Keratinocyte (primary cell): ENCODE measurements around the gene F2. TPM values are rescaled to one million over a fixed set of nuclear protein-coding genes. Genes with fewer than 3 reads are reported as not detected.

Source experiments
- DNase-seq: peaks from one replicate; pipeline ENCODE4 v3.0.0-alpha.2; 2011; ENCODE audit warnings: low read depth, missing footprints, low spot score
- FAIRE-seq: peaks from 2 replicates; lab custom pipeline; 2011; peaks lifted over from hg19 to GRCh38; lab: Jason Lieb, UNC
- H2AFZ ChIP-seq: 2 replicates; pipeline ENCODE4 v1.6.0; 2012; ENCODE audit warnings: low read length, control low read depth, inconsistent platforms; ENCODE audit not compliant: control insufficient read depth
- H3K27ac ChIP-seq: 2 replicates; pipeline ENCODE4 v1.5.1; 2011; ENCODE audit warnings: low read length; ENCODE audit not compliant: control insufficient read depth, insufficient read depth
- H3K27me3 ChIP-seq: 3 replicates; pipeline ENCODE4 v1.6.0; 2011; ENCODE audit warnings: low read length; ENCODE audit not compliant: control insufficient read depth, insufficient read depth; ENCODE audit errors: extremely low read depth
- H3K36me3 ChIP-seq, 2 experiments: 2 replicates in 1 of 2; 3 replicates in 1 of 2; pipeline ENCODE4 v1.5.1; 2011; ENCODE audit warnings: low read length in 2 of 2, mild to moderate bottlenecking in 1 of 2; ENCODE audit not compliant: control insufficient read depth in 2 of 2, insufficient read depth in 2 of 2; ENCODE audit errors: extremely low read depth in 1 of 2
- H3K4me1 ChIP-seq: 3 replicates; pipeline ENCODE4 v1.5.1; 2011; ENCODE audit warnings: low read length; ENCODE audit not compliant: control insufficient read depth, insufficient read depth; ENCODE audit errors: extremely low read depth
- H3K4me2 ChIP-seq: 3 replicates; pipeline ENCODE4 v1.6.0; 2011; ENCODE audit warnings: low read depth, low read length; ENCODE audit not compliant: control insufficient read depth, insufficient read depth; ENCODE audit errors: extremely low read depth
- H3K4me3 ChIP-seq, 3 experiments: fragments of 200-600 bp in 1 of 3; sonication (generic) in 1 of 3; 2 replicates in 2 of 3; 3 replicates in 1 of 3; pipeline ENCODE4 v1.5.1; 2011 to 2016; ENCODE audit warnings: low read length in 3 of 3, mild to moderate bottlenecking in 3 of 3, control low read depth in 2 of 3, inconsistent platforms in 1 of 3, low read depth in 1 of 3, mixed read lengths in 1 of 3, mixed run types in 1 of 3, moderate library complexity in 1 of 3; ENCODE audit not compliant: control insufficient read depth in 2 of 3, insufficient read depth in 2 of 3; ENCODE audit errors: extremely low read depth in 1 of 3
- H3K79me2 ChIP-seq: 2 replicates; pipeline ENCODE4 v1.6.0; 2012; ENCODE audit warnings: low read length; ENCODE audit not compliant: control insufficient read depth, insufficient read depth
- H3K9ac ChIP-seq: 3 replicates; pipeline ENCODE4 v1.6.0; 2011; ENCODE audit warnings: low read length; ENCODE audit not compliant: control insufficient read depth, insufficient read depth; ENCODE audit errors: extremely low read depth
- H3K9me1 ChIP-seq: 3 replicates; pipeline ENCODE4 v1.6.0; 2011; ENCODE audit warnings: low read length; ENCODE audit not compliant: control insufficient read depth, insufficient read depth; ENCODE audit errors: extremely low read depth
- H3K9me3 ChIP-seq: 2 replicates; pipeline ENCODE4 v1.5.1; 2012; ENCODE audit warnings: low read depth, low read length; ENCODE audit not compliant: control insufficient read depth
- H4K20me1 ChIP-seq: 3 replicates; pipeline ENCODE4 v1.6.0; 2011; ENCODE audit warnings: low read length; ENCODE audit not compliant: control insufficient read depth, insufficient read depth; ENCODE audit errors: extremely low read depth
- EZH2 ChIP-seq: IDR thresholded peaks from one replicate; pipeline ENCODE4 v1.6.1; 2012; ENCODE audit warnings: inconsistent platforms, mild to moderate bottlenecking, low read length, moderate library complexity
- dilution Hi-C: fragments of 300-500 bp; cut with MboI; formaldehyde crosslinking; loops from one replicate; pipeline ENCODE4 v1.7.0; 2020; ENCODE audit warnings: low sequenced_read_pairs; ENCODE audit not compliant: extremely low pct_ligation_motif_present
- polyA plus RNA-seq, 5 experiments: library from polyadenylated mRNA; depleted of rRNA in 3 of 5; stranded (reverse) in 3 of 5; stranded (forward) in 1 of 5; unstranded in 1 of 5; fragments of >200 nt; gene quantifications; 1 replicate in 1 of 5; 2 replicates in 3 of 5; 3 replicates in 1 of 5; pipeline versions ENCODE4 v1.2.1 to v1.2.3, GENCODE V29; 2011 to 2012; ENCODE audit warnings: missing spikeins in 2 of 5, low read depth in 1 of 5, low replicate concordance in 1 of 5
- TF ChIP-seq, protein P1 (sequence below), 3 experiments: IDR thresholded peaks in 1 of 3; conservative IDR thresholded peaks in 1 of 3; optimal IDR thresholded peaks in 1 of 3; 2 replicates in 2 of 3; 3 replicates in 1 of 3; pipeline versions ENCODE3 to v1.5.1; 2011; ENCODE audit warnings: low read length in 3 of 3, mild to moderate bottlenecking in 3 of 3, moderate library complexity in 2 of 3, control low read depth in 1 of 3, inconsistent platforms in 1 of 3; ENCODE audit not compliant: insufficient read depth in 2 of 3; ENCODE audit errors: extremely low read depth in 1 of 3

Gene F2
- polyA plus RNA-seq, 1 donor (not counting 4 experiments of a cell fraction or from before 2014, with no cell fraction given): not detected

DNA sequence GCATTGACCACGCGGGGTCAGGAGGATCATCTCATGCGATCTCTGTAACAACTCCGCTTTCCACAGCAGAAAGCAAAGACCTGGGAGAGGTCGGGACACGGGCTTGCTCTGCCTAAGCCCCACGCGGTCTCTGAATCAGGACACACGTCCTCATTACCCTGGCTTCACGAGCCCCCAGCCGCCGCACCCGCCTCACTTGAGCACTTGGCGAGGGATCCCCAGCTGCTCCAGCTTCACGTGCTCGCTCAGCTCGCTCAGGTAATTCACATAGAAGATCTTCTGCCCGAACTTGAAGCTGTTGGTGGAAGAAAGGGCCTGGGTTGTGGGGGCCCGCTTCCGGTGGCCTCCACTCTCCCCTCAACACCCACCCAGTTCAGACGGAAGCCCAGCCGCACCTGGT is 38.2 kb upstream of the F2 start:
- DNase-seq (no peak), FAIRE-seq (no peak)
- no peak overlapping the region for H3K9ac ChIP-seq
- no peak for TF ChIP-seq EZH2
- TF ChIP-seq, protein P1, sequence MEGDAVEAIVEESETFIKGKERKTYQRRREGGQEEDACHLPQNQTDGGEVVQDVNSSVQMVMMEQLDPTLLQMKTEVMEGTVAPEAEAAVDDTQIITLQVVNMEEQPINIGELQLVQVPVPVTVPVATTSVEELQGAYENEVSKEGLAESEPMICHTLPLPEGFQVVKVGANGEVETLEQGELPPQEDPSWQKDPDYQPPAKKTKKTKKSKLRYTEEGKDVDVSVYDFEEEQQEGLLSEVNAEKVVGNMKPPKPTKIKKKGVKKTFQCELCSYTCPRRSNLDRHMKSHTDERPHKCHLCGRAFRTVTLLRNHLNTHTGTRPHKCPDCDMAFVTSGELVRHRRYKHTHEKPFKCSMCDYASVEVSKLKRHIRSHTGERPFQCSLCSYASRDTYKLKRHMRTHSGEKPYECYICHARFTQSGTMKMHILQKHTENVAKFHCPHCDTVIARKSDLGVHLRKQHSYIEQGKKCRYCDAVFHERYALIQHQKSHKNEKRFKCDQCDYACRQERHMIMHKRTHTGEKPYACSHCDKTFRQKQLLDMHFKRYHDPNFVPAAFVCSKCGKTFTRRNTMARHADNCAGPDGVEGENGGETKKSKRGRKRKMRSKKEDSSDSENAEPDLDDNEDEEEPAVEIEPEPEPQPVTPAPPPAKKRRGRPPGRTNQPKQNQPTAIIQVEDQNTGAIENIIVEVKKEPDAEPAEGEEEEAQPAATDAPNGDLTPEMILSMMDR (optimal IDR thresholded peaks at IDR 0.05 in 1 of 3, IDR thresholded peaks at IDR 0.05 in 1 of 3, conservative IDR thresholded peaks at IDR 0.05 in 1 of 3; ENCODE audit: extremely low read depth in 1 of 3, insufficient read depth in 2 of 3, low read length in 3 of 3): no peak
- no peak overlapping the region for H2AFZ ChIP-seq
- H3K79me2 ChIP-seq: no peaks in the 10 kb centered on the region
- H3K4me1 ChIP-seq: peaks cover 13% of the 10 kb centered on the region
- H3K36me3 ChIP-seq: peaks cover 26 to 34% of the 10 kb centered on the region in 2 experiments
- no peaks in the 10 kb centered on the region for H4K20me1 ChIP-seq
- H3K27ac ChIP-seq: no peak overlapping the region
- no peak overlapping the region for H3K4me2 ChIP-seq
- H3K27me3 ChIP-seq: no peaks in the 10 kb centered on the region
- dilution Hi-C loops: no loop called here
- no peaks in the 10 kb centered on the region for H3K9me1 ChIP-seq
- no peaks in the 10 kb centered on the region for H3K9me3 ChIP-seq
- H3K4me3 ChIP-seq: no peak overlapping the region

DNA sequence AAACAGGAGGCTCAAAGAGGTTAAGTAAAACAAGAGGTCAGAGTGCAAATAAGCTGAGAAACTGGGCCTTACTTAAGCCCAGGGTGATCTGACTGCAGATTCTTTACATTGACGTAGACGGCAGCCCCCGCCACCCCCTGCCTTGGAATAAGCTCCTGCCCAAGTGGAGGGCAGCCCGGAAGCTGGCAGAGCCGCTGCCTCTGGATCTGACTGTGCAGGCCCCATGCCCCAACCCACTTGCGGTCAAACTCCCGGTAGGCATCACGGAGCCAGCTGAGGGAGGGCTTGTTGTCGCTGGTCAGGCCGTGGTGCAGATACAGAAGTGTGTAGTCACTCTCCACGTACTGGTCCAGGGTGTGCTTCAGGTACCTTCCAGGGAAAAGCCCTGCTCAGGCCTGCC is 37.2 kb upstream of the F2 start:
- TF ChIP-seq, protein P1 (optimal IDR thresholded peaks at IDR 0.05 in 1 of 3, IDR thresholded peaks at IDR 0.05 in 1 of 3, conservative IDR thresholded peaks at IDR 0.05 in 1 of 3; ENCODE audit: extremely low read depth in 1 of 3, insufficient read depth in 2 of 3, low read length in 3 of 3): no peak
- no peak for TF ChIP-seq EZH2
- no peak for FAIRE-seq
- Histone ChIP-seq H3K79me2 (no peaks in the 10 kb centered on the region), H2AFZ (no peak overlapping the region), H3K4me1 (peaks cover 15% of the 10 kb centered on the region), H3K9me3 (no peaks in the 10 kb centered on the region), H3K4me2 (no peak overlapping the region), H3K36me3 (peaks cover 24 to 26% of the 10 kb centered on the region in 2 experiments), H3K4me3 (no peak overlapping the region), H3K9ac (no peak overlapping the region), H3K27me3 (no peaks in the 10 kb centered on the region), H3K27ac (no peak overlapping the region), H4K20me1 (no peaks in the 10 kb centered on the region), H3K9me1 (no peaks in the 10 kb centered on the region)
- dilution Hi-C loops: no loop called here
- DNase-seq: no peak
